Kasumi-1 (cell line): ENCODE measurements around the gene POMP.
A peak's percentile ranks its signal among the peaks of the same experiment; 100 is the strongest.

Experiments
- DNase-seq, 2 experiments: peaks; one replicate each; lab custom pipeline; 2025; lab: John Stamatoyannopoulos, UW

The POMP gene

GRCh38 chr13:28658796-28659620, at the start of gene POMP:
Gene POMP (plus strand): TSS chr13:28659130. CDS start chr13:28659185, 55 bp downstream.
- peak; percentile 34 to 49 for DNase-seq

GRCh38 chr13:28609381-28609780, 49.5 kb upstream of the POMP start:
- no peak for DNase-seq

- no peak for DNase-seq
These were observed 49.0 kb upstream of the POMP start for GRCh38 chr13:28609926-28610325.

GRCh38 chr13:28610996-28611395, 47.9 kb upstream of the POMP start:
- no peak for DNase-seq

- DNase-seq, result peak; percentile 53 to 66
These were observed 47.2 kb upstream of the POMP start for GRCh38 chr13:28611654-28612131.

- DNase-seq, result no peak
These were observed 45.4 kb upstream of the POMP start for GRCh38 chr13:28613562-28613961.

GRCh38 chr13:28615916-28616446, 42.9 kb upstream of the POMP start:
- no peak for DNase-seq

GRCh38 chr13:28618230-28618994, 40.5 kb upstream of the POMP start:
- DNase-seq, result no peak

GRCh38 chr13:28620011-28620830, 38.7 kb upstream of the POMP start:
- no peak for DNase-seq

GRCh38 chr13:28621449-28621848, 37.5 kb upstream of the POMP start:
- no peak for DNase-seq

GRCh38 chr13:28622286-28622685, 36.6 kb upstream of the POMP start:
- DNase-seq, result no peak

- DNase-seq, result peak in 1 of 2 experiments; percentile 0
These were observed 34.9 kb upstream of the POMP start for GRCh38 chr13:28623782-28624706.

- DNase-seq, result no peak
These were observed 34.1 kb upstream of the POMP start for GRCh38 chr13:28624707-28625432.

GRCh38 chr13:28626266-28626665, 32.7 kb upstream of the POMP start:
- no peak for DNase-seq

GRCh38 chr13:28628241-28628640, 30.7 kb upstream of the POMP start:
- DNase-seq, result no peak

GRCh38 chr13:28630869-28631268, 28.1 kb upstream of the POMP start:
- DNase-seq, result no peak

- DNase-seq, result no peak
These were observed 27.1 kb upstream of the POMP start for GRCh38 chr13:28631801-28632200.

- no peak for DNase-seq
These were observed 22.9 kb upstream of the POMP start for GRCh38 chr13:28636069-28636468.

- DNase-seq, result peak; percentile 39 to 40
These were observed 22.1 kb upstream of the POMP start for GRCh38 chr13:28636677-28637317.
